GM18499 (cell line): ENCODE data around the gene RDH8.

Source experiments
- ATAC-seq: cut with Tn5 transposase; IDR thresholded peaks from one replicate; pipeline ENCODE4 v1.9.1; 2021; ENCODE audit warnings: moderate number of reproducible peaks; ENCODE audit not compliant: insufficient read depth, unreplicated experiment

RDH8 gene

DNA sequence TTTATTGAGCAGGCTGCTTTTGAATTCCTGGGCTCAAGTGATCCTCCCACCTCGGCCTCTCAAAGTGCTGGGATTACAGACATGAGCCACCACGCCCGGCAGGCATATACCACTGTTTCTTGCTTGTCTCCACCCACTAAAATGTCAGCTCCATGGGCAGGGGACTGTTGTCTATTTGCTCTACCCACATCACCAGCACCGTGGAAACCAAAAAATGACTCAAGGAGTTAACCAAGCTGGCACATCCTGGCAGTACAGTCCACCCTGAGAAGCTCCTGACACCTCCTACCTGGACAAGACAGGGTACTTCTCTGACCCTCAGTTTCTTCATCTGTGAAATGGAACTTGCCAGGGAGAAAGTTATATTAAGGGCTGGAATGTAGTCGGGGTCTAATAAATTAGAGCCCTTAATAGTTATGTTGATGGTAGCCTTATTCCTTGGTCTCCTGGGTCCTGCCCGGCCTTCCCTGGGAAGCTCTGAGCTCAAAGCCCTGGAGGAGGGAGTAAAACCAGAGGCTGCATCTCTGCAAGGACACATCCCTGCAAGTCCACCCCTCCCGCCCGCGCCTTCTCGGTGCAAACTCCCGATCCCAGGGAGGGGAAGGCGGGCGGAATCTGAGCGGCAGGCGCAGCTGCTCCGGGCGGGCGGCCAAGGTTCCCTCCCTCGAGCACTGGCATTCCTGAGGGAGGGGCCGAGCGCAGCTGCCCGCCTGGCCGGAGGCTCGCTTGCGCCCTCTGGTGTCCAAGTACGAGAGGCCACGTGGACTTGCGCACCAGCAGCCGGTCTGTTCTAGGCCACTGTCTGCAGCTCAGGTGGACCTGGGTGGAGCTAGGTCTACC lies 14.1 kb downstream of the RDH8 start:
- no peak for ATAC-seq

DNA sequence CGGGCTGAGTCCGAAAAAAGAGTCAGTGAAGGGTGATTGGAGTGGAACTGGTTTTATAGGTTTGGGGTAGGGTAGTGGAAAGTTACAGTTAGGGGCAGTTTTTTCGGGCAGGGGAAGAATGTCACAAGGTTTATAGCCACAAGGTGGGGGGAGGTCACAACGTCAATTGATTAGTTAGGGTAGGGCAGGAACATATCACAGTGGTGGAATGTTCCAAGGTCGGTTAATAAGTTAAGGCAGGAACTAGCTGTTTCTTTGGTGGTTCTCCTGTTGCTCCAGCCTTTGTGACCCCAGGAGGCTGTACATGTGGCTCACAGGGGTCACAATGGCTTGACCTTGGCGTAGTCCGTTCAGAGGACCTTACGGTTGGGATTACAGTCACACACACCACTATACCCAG lies 20.3 kb downstream of the RDH8 start:
- ATAC-seq = no peak

DNA sequence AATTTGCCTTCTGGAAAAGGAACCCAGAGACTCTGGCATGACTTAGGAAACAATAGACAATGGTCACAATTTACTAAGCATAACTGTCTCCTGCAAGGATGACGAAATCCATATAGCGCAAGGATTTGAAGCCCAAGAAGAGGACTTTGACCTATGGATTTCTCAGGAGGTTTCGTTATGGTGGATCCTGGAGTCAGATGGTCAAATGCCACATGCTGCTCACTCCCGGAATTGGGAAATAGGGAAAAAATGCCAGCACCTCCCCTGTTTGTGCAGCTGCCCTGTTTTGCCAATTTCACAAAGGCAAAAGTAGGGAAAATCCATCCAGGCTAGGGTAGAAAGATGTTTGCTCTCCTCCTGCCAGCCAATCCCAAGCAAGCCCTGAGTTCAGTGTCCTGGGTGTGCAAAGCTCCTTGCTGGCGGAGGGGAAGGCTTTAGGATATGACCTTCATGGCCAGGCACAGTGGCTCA lies 23.4 kb downstream of the RDH8 start:
- no peak for ATAC-seq

DNA sequence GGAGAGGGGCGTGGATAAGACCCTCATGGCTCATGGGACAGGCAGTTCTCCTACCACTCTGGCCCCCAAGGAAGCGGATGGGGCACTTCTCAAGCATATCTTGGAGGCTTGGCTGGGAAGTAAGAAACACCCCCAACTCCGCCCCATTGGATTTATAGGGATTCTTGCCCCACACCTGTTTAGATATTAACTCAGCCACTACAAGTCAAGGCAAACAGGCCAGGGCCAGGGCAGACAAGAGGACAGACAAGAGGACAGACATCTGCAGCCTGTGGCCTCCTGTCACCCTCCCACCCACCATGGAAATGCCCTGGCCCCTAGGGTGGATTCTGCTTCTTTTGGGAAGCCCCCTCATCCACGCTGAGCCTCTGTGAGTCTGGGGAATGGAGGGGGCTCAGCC lies 24.1 kb downstream of the RDH8 start:
- ATAC-seq = no peak

DNA sequence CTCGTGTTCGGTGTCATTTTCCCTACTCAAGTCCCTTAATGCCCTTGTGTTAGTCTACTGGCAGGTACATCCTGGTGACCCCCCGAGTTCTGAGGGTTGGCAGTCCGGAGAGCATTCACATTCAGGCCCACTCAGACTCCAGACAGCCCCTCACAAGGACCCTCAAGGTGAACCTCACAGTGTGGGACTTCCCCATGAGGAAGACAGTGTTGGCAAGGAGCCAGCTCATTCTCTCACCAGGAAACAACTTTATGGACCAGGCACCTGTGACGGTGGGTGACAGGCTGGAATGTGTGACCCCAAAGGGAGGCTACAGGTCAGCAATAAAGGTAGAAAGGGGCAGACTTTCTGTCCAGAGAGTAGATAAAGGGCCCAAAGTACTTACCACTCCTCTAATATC lies 24.5 kb downstream of the RDH8 start:
- no peak for ATAC-seq

DNA sequence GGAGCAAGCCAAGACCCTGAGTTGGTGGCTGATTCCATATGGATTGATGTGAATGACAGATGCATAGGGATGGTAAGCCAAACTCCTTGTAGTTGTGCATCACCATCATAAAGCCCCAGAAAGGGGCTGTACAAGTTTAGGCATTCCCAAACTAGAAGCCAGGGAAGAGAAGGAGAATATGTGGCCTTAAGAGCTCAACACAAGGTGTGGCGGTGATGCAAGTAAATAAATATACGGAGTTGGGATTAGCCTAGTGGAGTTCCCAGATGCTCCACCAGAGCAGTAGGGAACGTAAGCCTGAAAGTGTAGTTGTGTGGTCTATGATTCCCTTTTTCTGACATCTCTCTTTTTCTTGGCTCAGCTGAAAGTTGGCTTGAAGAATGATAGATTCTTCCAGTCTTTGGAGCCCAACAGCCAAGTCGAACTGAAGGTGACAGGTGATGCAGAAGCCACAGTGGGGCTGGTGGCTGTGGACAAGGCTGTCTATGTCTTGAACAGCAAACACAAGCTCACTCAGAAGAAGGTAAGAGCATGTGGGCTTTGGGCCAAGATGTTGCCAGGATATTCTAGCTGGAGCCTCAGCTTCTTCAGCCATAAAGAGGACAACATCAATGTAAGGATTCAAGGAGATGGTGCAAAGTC lies 30.1 kb downstream of the RDH8 start:
- no peak for ATAC-seq

DNA sequence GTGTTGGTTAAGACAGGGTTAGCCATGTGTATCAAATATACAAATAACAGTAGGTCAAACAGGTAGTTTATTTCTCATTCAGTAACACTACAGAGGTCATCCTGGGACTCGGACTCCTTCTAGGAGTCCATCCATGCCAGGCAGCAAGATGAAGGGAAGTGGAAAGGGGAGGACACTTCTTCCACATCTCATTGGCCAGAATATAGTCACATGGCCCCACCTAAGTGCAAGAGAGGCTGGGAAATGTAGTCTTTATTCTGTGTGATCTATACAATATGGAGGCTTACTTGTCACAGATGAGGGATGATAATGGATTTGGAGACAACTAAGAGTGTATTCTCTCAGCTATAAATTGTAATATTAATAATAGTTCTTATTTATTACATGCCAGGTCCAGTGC lies 31.1 kb downstream of the RDH8 start:
- ATAC-seq = no peak

DNA sequence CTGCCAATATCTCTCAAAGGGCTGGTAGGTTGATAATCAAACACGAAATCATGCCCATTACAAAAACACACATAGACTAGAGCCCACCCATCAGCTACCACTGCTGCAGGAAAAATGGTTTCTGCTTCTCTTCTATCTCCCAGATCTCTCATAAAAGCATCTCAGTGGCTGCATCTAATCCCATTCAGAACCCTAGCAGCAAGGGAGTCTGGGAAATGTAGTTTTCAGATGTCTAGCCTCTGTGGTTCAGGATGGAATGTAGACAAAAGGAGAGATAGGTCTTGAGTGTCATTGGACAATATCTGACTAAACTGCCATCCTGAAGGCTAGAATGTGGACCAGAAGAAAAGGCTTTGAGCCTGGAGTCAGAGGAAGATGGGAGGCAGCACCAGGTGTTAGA lies 32.1 kb downstream of the RDH8 start:
- no peak for ATAC-seq

DNA sequence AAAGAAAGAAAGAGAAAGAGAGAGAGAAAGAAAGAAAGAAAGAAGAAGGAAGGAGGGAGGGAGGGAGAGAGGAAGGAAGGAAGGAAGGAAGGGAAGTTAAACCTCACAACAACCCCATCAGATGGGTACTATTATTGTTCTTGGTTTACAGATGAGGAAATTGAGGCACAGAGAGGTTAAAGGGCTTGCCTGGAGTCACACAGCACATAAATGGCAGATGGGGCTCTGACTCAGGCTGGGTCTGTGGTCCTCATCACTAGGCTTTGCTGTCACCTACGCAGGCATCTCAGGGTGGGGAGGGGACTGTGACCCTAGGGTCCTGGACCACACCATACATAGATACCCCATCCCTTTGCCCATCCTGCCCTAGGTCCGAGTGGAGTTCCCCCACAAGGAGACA lies 36.3 kb downstream of the RDH8 start:
- ATAC-seq = no peak

DNA sequence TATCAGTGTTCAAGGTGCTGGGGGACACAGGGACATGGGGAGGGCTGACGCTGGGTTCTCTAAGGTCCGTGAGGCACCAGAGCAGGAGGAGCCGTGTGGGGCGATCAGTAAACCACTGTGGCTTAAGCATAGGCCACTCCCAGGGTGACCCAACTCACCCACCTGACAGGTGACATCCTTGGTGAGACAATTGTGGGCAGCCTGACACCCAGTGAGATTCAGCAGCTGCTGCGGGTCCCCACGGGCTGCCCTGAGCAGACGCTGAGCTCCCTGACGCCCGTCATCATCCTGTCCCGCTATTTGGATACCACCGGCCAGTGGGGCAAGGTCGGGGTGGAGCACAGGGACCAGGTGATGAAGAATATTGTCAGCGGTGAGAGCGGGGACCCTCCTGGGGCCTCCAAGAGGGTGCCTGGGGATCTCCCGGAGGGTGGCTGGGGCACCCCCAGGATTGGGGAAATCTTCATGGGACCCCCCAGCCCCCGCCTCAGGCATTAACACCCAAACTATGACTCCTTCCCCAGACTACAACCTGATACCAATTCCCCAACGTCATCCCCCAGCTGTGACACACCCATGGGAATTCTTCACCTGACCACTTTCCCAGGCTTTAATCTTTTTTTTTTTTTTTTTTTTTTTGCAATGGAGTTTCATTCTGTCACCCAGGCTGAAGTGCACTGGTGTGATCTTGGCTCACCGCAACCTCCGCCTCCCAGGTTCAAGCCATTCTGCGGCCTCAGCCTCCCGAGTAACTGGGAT lies 39.5 kb downstream of the RDH8 start:
- ATAC-seq = no peak

DNA sequence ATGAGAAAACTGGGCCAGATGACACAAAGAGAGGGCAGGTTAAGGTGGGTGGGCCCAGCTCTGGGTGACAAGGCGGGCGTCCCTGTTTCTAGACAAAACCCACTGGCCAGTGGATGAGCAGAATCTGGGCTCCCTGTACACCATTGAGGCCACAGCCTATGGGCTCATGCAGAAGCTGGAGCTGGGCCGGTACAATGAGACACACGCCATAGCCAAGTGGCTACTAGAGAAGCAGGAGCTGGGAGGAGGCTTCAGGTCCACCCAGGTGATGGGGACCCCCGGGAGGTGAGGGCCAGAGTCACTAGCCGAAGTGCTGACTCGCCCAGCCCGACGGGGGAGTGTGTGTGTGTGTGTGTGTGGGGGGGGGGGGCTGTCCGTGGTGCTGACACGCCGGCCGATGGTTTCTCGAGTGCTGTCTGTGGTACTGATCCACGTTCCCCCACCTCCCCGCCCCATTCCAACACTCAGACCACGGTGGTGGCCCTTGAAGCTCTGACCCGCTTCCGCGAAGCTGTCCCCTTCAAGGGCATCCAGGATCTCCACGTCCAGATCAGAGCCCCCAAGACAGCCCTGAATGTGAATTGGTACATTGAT lies 48.5 kb downstream of the RDH8 start:
- ATAC-seq = no peak

DNA sequence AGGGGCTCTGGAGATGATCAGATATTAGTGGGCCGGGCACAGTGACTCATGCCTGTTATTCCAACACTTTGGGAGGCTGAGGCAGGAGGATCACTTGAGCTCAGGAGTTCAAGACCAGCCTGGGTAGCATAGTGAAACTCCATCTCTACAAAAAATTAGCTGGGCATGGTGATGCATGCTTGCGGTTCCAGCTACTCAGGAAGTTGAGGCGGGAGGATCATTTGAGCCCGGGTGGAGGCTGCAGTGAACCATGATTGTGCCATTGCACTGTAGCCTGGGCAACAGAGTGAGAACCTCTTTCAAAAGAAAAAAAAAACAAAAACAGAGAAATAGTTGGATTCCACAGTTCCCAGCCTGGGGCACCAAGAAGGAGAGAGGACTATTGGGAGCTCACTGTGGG lies 54.9 kb downstream of the RDH8 start:
- no peak for ATAC-seq

DNA sequence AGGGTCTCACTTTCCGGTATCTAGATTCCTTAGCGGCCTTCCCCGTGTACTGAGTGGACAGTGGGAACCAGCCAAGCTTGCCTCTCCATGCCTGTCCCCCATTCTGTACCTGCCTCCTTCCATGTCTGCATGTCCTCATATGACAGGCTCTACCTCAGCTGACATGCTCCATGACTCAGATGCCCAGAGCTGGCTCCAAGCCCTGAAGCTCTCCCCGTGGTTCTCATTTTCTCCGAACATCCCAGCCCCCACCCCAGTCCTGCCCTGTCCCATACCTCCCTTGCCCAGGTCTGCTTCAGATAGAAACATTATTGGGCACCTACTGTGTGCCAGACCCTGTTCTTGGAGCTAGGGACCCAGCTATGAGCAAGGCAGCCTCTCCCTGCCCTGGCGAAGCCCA lies 55.8 kb downstream of the RDH8 start:
- no peak for ATAC-seq

DNA sequence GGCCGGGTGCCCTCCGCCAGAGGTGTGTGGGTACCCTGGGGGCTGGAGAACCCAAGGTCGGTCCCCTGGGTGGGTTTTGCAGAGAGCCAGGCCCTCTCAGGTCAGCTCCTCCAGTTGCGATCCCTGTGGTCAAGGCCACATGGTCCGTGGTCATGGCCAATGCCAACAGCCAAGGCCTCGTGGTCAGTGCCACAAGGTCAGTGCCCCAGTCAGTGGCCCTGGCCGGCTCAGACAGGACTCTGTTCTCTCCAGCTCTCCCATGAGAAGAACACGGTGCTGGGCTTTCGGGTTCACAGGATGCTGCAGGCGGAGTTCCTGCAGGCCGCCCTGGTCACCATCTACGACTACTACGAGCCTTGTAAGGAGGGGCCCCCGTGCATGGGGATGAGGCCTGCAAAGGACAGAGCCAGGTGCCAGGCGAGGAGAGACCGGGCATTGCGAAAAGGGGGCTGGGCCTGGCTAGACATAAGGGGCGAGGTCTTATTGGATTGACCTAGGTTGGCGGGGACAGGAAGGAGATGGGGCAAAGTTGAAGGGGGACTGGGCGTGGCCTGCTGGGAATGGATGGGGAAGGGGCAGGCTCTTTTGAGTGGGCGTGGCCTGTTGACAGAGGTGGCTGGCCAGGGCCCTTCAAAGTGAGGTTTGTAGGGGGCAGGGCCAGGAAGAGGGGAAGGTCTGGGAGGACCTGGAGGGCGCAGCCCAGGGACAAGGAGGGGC lies 57.6 kb downstream of the RDH8 start:
- no peak for ATAC-seq
